Tibial nerve (tissue), 3 donors: ENCODE results near the gene APC2.

Experiments used
- CTCF ChIP-seq, 5 experiments: fragments of 200-600 bp in 3 of 5; fragments of 450-650 bp in 2 of 5; sonication (generic) in 3 of 5; IDR thresholded peaks; one replicate each; pipeline ENCODE4 v1.5.1; 2016 to 2019; ENCODE audit warnings: antibody characterized with exemption in 5 of 5, mild to moderate bottlenecking in 3 of 5, moderate library complexity in 2 of 5
- POLR2A ChIP-seq, 2 donors: fragments of 450-650 bp; IDR thresholded peaks; one replicate each; pipeline ENCODE4 v1.6.1; 2017; ENCODE audit warnings: antibody characterized with exemption in 2 of 2, mild to moderate bottlenecking in 2 of 2, moderate library complexity in 2 of 2

GRCh38 chr19:1478934-1479707, 29.2 kb downstream of the APC2 start, which contains the start of gene C19orf25:
- peak in 1 of 5 experiments; percentile 29 for TF ChIP-seq CTCF (IDR thresholded peaks at IDR 0.05)
- peak in 1 of 2 donors; percentile 66 for TF ChIP-seq POLR2A (IDR thresholded peaks at IDR 0.05)
